Measurements from ENCODE around the gene HADH. TPM values are rescaled to one million over a fixed set of nuclear protein-coding genes. Genes with fewer than 3 reads are reported as not detected.

HADH gene
- total RNA-seq, 2 donors from 2014 or later: 32.5 to 53.0 TPM

DNA sequence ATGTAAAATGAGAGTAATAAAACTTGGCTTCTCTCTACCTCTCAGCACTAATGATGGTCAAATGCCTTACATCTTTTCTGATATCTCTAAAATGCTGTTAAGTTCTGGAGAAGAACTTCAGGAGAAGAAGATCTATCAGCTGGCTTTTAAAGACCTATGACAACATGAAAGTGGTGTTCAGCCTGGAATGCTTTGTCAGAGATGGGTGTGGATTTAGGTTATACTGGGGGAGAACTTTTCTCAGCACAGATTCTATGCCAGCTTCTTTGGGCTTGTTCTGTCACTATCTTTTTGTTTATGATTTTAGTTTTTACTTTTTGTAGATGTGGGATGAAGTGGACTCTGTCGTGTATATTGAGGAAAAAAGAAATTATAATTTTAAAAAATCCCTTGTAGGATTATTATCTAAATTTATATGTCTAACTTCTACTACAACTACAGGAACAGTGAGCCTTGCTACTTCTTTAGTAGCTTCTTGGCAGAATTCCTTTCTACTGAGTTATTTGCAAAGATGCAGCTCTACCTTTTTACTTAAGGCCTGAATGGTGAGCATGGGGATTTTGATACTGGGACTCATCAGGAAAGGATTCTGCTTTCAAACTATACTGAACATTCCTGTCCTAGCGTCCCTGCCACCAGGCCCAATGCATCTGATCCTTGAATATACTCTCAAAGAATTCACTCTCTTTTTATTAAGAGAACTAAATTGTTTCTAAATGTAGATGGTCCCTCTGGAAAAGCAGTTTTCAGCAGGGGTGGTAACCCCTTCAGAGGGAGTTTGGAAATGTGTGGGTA is 38.7 kb upstream of the HADH start:
- H3K27ac Mint-ChIP-seq: no peak overlapping the region
- TF ChIP-seq, protein P1, sequence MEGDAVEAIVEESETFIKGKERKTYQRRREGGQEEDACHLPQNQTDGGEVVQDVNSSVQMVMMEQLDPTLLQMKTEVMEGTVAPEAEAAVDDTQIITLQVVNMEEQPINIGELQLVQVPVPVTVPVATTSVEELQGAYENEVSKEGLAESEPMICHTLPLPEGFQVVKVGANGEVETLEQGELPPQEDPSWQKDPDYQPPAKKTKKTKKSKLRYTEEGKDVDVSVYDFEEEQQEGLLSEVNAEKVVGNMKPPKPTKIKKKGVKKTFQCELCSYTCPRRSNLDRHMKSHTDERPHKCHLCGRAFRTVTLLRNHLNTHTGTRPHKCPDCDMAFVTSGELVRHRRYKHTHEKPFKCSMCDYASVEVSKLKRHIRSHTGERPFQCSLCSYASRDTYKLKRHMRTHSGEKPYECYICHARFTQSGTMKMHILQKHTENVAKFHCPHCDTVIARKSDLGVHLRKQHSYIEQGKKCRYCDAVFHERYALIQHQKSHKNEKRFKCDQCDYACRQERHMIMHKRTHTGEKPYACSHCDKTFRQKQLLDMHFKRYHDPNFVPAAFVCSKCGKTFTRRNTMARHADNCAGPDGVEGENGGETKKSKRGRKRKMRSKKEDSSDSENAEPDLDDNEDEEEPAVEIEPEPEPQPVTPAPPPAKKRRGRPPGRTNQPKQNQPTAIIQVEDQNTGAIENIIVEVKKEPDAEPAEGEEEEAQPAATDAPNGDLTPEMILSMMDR (conservative IDR thresholded peaks at IDR 0.05): no peak
- Histone ChIP-seq H3K4me3 (ENCODE audit: low read length) (no peak overlapping the region), H3K4me1 (ENCODE audit: control insufficient read depth, insufficient read depth, low read length) (no peaks in the 10 kb centered on the region), H3K9ac (ENCODE audit: extremely low read depth, low read length, poor library complexity, severe bottlenecking) (no peak overlapping the region), H3K36me3 (ENCODE audit: control insufficient read depth, insufficient read depth, low read length) (no peaks in the 10 kb centered on the region), H3K27ac (ENCODE audit: low read depth, low read length) (no peak overlapping the region), H3K9me3 (ENCODE audit: control insufficient read depth, low read length) (peaks cover 3% of the 10 kb centered on the region), H3K27me3 (ENCODE audit: control insufficient read depth, insufficient read depth, low read length, poor library complexity, severe bottlenecking) (no peaks in the 10 kb centered on the region)
- peaks cover 6% of the 10 kb centered on the region for H3K9me3 Mint-ChIP-seq
- 90% methylated on average over 1 of the region's 2 CpGs; no CpG with 5 or more reads in 1 of the 2 experiments for WGBS, 2 experiments (ENCODE audit: insufficient coverage in 1 of 2, insufficient read length in 1 of 2)
- H3K4me1 Mint-ChIP-seq: no peaks in the 10 kb centered on the region
- H3K4me3 Mint-ChIP-seq: no peak overlapping the region
- no peaks in the 10 kb centered on the region for H3K36me3 Mint-ChIP-seq (ENCODE audit: low read depth)
- DNase-seq: no peak
- no peaks in the 10 kb centered on the region for H3K27me3 Mint-ChIP-seq (ENCODE audit: insufficient read depth)

DNA sequence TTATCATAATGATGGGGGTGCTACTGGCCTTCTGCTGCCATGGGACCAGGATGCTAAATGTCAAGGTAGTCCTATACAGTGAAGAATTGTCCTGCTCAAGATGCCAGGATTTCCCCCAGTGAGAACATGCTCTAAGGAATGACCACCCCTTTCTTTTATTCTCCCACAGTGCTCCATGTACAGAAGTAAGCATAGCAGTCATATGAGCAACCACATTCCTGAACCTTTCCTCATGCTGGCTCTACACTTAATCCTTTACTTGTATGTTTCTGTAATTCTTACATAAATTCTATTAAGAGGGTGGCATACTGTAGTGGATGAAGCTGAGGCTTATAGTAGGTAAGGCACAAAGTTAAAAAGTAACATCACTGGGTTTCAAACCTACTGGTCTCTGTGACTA is 38.1 kb upstream of the HADH start:
- Histone ChIP-seq H3K27me3 (ENCODE audit: control insufficient read depth, insufficient read depth, low read length, poor library complexity, severe bottlenecking) (no peaks in the 10 kb centered on the region), H3K27ac (ENCODE audit: low read depth, low read length) (no peak overlapping the region), H3K4me3 (ENCODE audit: low read length) (no peak overlapping the region), H3K4me1 (ENCODE audit: control insufficient read depth, insufficient read depth, low read length) (no peaks in the 10 kb centered on the region), H3K9me3 (ENCODE audit: control insufficient read depth, low read length) (peaks cover 7% of the 10 kb centered on the region), H3K36me3 (ENCODE audit: control insufficient read depth, insufficient read depth, low read length) (no peaks in the 10 kb centered on the region), H3K9ac (ENCODE audit: extremely low read depth, low read length, poor library complexity, severe bottlenecking) (no peak overlapping the region)
- Mint-ChIP-seq H3K36me3 (ENCODE audit: low read depth) (peaks cover 3% of the 10 kb centered on the region), H3K27ac (no peak overlapping the region), H3K27me3 (ENCODE audit: insufficient read depth) (no peaks in the 10 kb centered on the region), H3K4me3 (no peak overlapping the region), H3K9me3 (peaks cover 12% of the 10 kb centered on the region), H3K4me1 (no peaks in the 10 kb centered on the region)
- TF ChIP-seq, protein P1 (conservative IDR thresholded peaks at IDR 0.05): no peak
- DNase-seq: no peak

GRCh38 chr4:107956011-107956410 is 33.7 kb upstream of the HADH start:
- Mint-ChIP-seq H3K4me3 (no peak overlapping the region), H3K27ac (no peak overlapping the region), H3K27me3 (ENCODE audit: insufficient read depth) (peaks cover 7% of the 10 kb centered on the region), H3K36me3 (ENCODE audit: low read depth) (peaks cover 3% of the 10 kb centered on the region), H3K4me1 (no peaks in the 10 kb centered on the region), H3K9me3 (peaks cover 36% of the 10 kb centered on the region)
- WGBS, 2 experiments (ENCODE audit: insufficient coverage in 1 of 2, insufficient read length in 1 of 2): 88% methylated on average over 1 of the region's 1 CpG; no CpG with 5 or more reads in 1 of the 2 experiments
- Histone ChIP-seq H3K9me3 (ENCODE audit: control insufficient read depth, low read length) (peaks cover 7% of the 10 kb centered on the region), H3K27me3 (ENCODE audit: control insufficient read depth, insufficient read depth, low read length, poor library complexity, severe bottlenecking) (no peaks in the 10 kb centered on the region), H3K4me1 (ENCODE audit: control insufficient read depth, insufficient read depth, low read length) (no peaks in the 10 kb centered on the region), H3K27ac (ENCODE audit: low read depth, low read length) (no peak overlapping the region), H3K36me3 (ENCODE audit: control insufficient read depth, insufficient read depth, low read length) (no peaks in the 10 kb centered on the region), H3K9ac (ENCODE audit: extremely low read depth, low read length, poor library complexity, severe bottlenecking) (no peak overlapping the region), H3K4me3 (ENCODE audit: low read length) (no peak overlapping the region)
- no peak for DNase-seq
- TF ChIP-seq, protein P1 (conservative IDR thresholded peaks at IDR 0.05): no peak
